ENCODE results near the gene YPEL1. TPM values are rescaled to one million over a fixed set of nuclear protein-coding genes. Genes with fewer than 3 reads are reported as not detected.

YPEL1 gene
- total RNA-seq, 2 experiments from 2014 or later = 18.2 to 18.8 TPM

GRCh38 chr22:21661991-21662390 is 73.6 kb downstream of the YPEL1 start:
- Histone ChIP-seq H3K36me3 (ENCODE audit: insufficient read depth, low read length) (no peaks in the 10 kb centered on the region), H2AFZ (ENCODE audit: low read length) (no peak overlapping the region), H3K9me3 (ENCODE audit: low read length) (no peaks in the 10 kb centered on the region), H3K4me1 (ENCODE audit: insufficient read depth, low read length, poor library complexity, severe bottlenecking) (peaks cover 29% of the 10 kb centered on the region), H3K27ac (ENCODE audit: low read depth, low read length, poor library complexity, severe bottlenecking) (no peak overlapping the region), H3K4me3 (ENCODE audit: low read depth, low read length, poor library complexity, severe bottlenecking) (no peak overlapping the region), H3K9me2 (ENCODE audit: insufficient read depth, low read length) (no peaks in the 10 kb centered on the region), H4K20me1 (ENCODE audit: insufficient read depth, low read length) (no peaks in the 10 kb centered on the region), H3K4me2 (ENCODE audit: low read length) (no peak overlapping the region), H3K79me2 (ENCODE audit: insufficient read depth, low read depth, low read length) (peaks cover 9% of the 10 kb centered on the region)
- TF ChIP-seq CTCF (conservative IDR thresholded peaks at IDR 0.05; ENCODE audit: low read length) = no peak
- TF ChIP-seq EZH2phosphoT487 (IDR thresholded peaks at IDR 0.05; ENCODE audit: borderline replicate concordance, low read depth, low read length) = no peak
- no peak for DNase-seq (ENCODE audit: low spot score)
- intact Hi-C loops (cut with micrococcal nuclease; ENCODE audit: unreplicated experiment) = no loop called here
- BruUV-seq (replicated peaks) = no TSS peak
- ChIA-PET CTCF (ENCODE audit: unreplicated experiment) (no interaction called here), POLR2A (interaction anchor here (0.7 kb wide), 1 partner anchor 128 kb away, joined by 3 read pairs; no protein-coding TSS in a partner anchor)

GRCh38 chr22:21660904-21661303 is 74.7 kb downstream of the YPEL1 start:
- Histone ChIP-seq H3K79me2 (ENCODE audit: insufficient read depth, low read depth, low read length) (no peaks in the 10 kb centered on the region), H2AFZ (ENCODE audit: low read length) (no peak overlapping the region), H3K4me2 (ENCODE audit: low read length) (no peak overlapping the region), H3K9me2 (ENCODE audit: insufficient read depth, low read length) (no peaks in the 10 kb centered on the region), H3K9me3 (ENCODE audit: low read length) (no peaks in the 10 kb centered on the region), H3K4me1 (ENCODE audit: insufficient read depth, low read length, poor library complexity, severe bottlenecking) (peaks cover 31% of the 10 kb centered on the region), H3K27ac (ENCODE audit: low read depth, low read length, poor library complexity, severe bottlenecking) (no peak overlapping the region), H3K36me3 (ENCODE audit: insufficient read depth, low read length) (no peaks in the 10 kb centered on the region), H4K20me1 (ENCODE audit: insufficient read depth, low read length) (no peaks in the 10 kb centered on the region), H3K4me3 (ENCODE audit: low read depth, low read length, poor library complexity, severe bottlenecking) (no peak overlapping the region)
- no TSS peak for BruUV-seq (replicated peaks)
- ChIA-PET CTCF (ENCODE audit: unreplicated experiment) (no interaction called here), POLR2A (no interaction called here)
- no peak for DNase-seq (ENCODE audit: low spot score)
- no peak for TF ChIP-seq CTCF (conservative IDR thresholded peaks at IDR 0.05; ENCODE audit: low read length)
- no peak for TF ChIP-seq EZH2phosphoT487 (IDR thresholded peaks at IDR 0.05; ENCODE audit: borderline replicate concordance, low read depth, low read length)
- intact Hi-C loops (cut with micrococcal nuclease; ENCODE audit: unreplicated experiment) = no loop called here

GRCh38 chr22:21659864-21660525 is 75.6 kb downstream of the YPEL1 start:
- POLR2A ChIA-PET = no interaction called here
- Histone ChIP-seq H3K4me1 (ENCODE audit: insufficient read depth, low read length, poor library complexity, severe bottlenecking) (peaks cover 25% of the 10 kb centered on the region), H3K9me3 (ENCODE audit: low read length) (no peaks in the 10 kb centered on the region), H3K4me3 (ENCODE audit: low read depth, low read length, poor library complexity, severe bottlenecking) (no peak overlapping the region), H4K20me1 (ENCODE audit: insufficient read depth, low read length) (no peaks in the 10 kb centered on the region), H3K27ac (ENCODE audit: low read depth, low read length, poor library complexity, severe bottlenecking) (no peak overlapping the region), H3K9me2 (ENCODE audit: insufficient read depth, low read length) (no peaks in the 10 kb centered on the region), H3K79me2 (ENCODE audit: insufficient read depth, low read depth, low read length) (no peaks in the 10 kb centered on the region), H3K36me3 (ENCODE audit: insufficient read depth, low read length) (no peaks in the 10 kb centered on the region), H2AFZ (ENCODE audit: low read length) (no peak overlapping the region), H3K4me2 (ENCODE audit: low read length) (no peak overlapping the region)
- intact Hi-C loops (cut with micrococcal nuclease; ENCODE audit: unreplicated experiment) = no loop called here
- TSS peak; percentile 33 for BruUV-seq (replicated peaks)
- no peak for DNase-seq (ENCODE audit: low spot score)
- TF ChIP-seq EZH2phosphoT487 (IDR thresholded peaks at IDR 0.05; ENCODE audit: borderline replicate concordance, low read depth, low read length) = no peak
- TF ChIP-seq CTCF (conservative IDR thresholded peaks at IDR 0.05; ENCODE audit: low read length) = no peak
- CTCF ChIA-PET (ENCODE audit: unreplicated experiment) = no interaction called here
